HS-27A (cell line): ENCODE measurements around the gene DDX42.

Experiments used
- DNase-seq: peaks from one replicate; pipeline ENCODE4 v3.0.0-alpha.2; 2012; ENCODE audit warnings: low read depth, missing footprints

Gene DDX42, protein sequence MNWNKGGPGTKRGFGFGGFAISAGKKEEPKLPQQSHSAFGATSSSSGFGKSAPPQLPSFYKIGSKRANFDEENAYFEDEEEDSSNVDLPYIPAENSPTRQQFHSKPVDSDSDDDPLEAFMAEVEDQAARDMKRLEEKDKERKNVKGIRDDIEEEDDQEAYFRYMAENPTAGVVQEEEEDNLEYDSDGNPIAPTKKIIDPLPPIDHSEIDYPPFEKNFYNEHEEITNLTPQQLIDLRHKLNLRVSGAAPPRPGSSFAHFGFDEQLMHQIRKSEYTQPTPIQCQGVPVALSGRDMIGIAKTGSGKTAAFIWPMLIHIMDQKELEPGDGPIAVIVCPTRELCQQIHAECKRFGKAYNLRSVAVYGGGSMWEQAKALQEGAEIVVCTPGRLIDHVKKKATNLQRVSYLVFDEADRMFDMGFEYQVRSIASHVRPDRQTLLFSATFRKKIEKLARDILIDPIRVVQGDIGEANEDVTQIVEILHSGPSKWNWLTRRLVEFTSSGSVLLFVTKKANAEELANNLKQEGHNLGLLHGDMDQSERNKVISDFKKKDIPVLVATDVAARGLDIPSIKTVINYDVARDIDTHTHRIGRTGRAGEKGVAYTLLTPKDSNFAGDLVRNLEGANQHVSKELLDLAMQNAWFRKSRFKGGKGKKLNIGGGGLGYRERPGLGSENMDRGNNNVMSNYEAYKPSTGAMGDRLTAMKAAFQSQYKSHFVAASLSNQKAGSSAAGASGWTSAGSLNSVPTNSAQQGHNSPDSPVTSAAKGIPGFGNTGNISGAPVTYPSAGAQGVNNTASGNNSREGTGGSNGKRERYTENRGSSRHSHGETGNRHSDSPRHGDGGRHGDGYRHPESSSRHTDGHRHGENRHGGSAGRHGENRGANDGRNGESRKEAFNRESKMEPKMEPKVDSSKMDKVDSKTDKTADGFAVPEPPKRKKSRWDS

DNA sequence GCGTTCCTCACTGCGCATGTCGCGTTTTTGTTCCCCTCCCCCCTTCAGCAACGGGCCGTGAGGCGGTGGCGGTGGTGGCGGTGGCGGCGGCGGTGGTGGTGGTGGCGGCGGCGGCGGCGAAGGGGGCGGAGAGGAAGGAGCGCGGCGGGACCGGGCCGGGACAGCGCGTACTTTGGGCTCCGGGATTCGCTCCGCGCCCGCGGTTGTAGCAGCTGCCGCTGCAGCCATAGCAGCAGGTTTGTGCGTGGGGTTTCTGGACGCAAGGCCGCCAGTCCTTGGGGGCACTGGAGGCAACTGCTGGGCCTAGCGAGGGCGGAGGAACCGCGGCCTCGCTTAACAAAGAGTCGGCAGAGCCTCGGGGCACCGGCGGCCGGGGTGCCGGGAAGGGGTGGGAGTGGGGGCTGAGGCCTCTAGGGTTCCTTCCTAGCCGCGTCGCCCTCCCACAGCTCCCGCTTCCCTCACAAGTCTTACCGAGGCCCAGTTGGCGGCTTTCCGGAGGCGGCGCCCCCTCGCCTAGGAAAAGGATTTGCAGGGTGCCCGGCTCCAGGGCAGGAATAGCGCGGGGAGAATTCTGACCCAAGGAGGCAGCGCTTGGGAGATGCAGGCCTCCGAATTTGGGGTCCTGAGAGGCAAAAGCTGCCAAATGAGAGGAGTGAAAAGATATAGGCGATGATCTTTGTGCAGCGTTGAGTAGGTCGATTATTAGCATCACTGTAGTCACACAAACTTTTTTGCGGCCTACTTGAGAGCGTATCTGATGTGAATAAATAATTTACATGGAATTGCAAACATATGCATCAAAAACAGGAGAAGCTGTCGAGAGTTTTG, at the start of gene DDX42:
TSS of gene DDX42 (plus strand) at position 30 of the 828 bp plus-strand sequence. CDS start 12,880 bp downstream, outside the sequence.
- DNase-seq, result peak; percentile 29

DNA sequence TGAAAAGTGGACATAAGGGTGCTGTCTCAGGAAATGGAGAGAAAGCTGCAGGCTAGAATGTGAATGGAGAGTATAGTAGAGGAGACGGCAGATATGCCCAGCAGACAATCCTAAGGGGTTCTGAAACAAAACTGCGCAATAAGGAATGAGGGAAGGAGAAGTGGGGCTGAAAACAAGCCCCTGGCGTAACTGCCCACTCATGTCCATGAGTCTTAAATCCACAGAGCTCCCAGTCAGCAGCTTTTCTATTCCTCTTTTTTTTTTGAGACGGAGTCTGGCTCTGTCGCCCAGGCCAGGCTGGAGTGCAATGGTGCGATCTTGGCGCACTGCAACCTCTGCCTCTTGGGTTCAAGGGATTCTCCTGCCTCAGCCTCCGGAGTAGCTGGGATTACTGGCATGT, 38.3 kb upstream of the DDX42 start:
- no peak for DNase-seq

DNA sequence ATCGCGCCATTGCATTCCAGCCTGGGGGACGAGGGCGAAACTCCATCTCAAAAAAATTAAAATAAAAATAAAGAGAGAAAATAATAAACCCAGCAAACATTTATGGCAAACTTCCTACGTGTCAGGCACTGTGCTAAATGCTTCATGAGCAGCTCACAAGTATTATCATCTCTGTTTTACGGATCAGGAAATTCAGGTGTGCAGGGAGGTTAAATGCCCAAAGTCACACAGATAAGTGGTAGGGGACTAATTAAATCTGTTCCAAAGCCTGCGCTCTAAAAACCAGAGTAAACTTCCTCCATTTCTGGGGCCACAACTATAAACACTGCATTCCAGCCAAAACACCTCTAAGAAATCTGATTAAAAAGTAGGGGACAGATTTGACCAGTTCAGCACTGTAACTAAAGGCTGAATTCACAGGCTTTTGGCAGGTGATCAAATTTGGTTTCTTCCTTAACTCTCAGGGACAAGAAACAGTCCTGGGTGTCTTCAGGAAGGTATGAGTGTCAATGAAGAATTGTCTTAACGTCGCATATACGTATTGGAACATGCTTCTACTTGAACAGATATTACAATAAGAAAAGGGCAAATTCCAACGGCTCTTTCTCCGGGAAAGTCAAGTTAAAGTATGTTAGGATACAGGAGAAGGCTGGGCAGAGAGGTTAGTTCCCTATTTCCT, 33.4 kb upstream of the DDX42 start:
- no peak for DNase-seq

DNA sequence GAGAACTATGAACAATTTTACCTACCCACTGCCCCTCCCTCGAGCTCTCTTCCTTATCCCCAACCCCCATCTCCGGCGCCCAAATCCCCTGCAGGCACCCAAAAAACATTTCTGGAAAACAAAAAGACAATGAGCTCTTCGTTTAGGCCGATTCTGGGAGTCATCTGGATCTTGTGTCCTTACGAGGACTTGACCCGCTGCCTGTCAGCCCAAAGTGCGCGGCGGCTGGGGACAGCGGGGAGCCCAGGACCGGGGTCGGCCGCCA, 32.9 kb upstream of the DDX42 start:
- DNase-seq, result peak; percentile 0

DNA sequence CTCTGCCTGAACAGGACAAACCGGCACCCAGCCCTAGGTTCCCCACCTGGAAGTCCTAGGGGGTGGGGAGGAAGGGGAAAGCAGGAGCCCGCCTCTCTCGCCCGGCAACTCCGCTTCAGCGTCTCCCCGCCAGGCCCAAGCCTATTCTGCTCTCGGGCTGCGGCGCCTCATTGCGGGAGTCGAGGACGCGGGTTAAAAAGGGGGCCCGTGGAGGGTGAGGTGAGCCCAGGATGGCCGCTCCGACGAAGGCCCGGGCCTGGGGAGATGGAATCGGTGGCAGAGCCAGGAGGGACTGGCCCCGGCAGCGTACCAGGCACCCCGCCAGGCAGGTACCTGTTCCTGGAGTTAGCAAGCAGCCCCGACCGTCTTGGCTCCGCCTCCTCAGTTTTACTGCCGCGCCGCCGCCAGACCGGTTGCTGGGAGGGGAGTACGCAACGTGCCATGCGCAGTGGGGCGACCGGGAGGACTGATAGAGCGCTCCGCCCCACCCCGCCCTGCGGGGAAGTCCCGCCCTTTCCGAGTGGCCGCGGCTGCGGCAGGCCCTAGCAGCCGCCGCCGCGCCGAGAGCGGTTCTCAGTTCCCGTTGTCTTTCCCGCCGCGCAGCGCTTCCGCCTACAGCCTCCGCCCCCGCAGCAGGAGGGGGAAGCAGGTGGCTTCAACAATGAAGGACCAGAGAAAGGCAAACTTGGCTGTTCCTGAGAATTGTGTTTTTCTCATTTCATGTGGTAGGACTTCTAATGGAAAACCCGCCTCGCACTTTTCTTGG, 32.4 kb upstream of the DDX42 start, which contains the start of gene STRADA:
TSS of gene STRADA (minus strand) at position 392 of the 766 bp plus-strand sequence. CDS start 13,430 bp downstream, outside the sequence.
- DNase-seq, result peak; percentile 64

DNA sequence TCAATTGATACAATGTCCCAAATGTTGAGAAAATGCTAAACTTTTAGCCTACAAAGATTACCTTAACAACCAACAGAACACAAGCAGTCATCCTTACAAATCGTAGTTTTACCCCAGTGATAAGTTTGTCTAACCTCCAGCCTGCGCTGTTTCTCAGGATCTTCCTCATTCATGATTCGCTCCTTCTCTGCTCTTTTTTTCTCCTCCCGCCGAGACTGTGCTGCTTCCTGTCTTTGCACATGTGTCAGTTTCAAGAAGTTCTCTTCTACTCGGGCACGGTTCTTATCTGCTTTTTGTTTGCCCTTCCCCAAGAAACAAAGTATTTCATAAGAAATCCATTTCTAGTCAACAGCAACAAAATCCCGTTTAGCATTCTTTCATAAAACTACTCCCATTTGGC, 22.2 kb upstream of the DDX42 start:
- no peak for DNase-seq

DNA sequence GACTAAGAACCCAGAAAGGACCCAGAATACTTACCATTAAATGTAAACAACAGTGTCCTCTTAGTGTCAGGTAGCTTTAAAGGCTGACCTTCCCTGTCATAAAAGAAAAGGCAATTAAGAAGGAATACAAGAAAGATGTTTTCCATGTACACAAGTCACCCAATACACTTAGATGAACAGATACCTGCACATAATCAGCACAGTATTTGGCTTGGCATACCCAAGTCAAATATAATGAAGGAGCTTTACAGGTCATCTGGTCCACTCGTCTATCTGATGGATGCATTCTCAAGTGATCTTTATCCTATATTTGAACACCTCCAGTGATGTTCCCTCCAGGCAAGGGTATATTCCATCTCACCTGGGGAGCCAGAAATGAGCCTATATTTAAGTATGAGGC, 21.3 kb upstream of the DDX42 start:
- DNase-seq, result no peak

DNA sequence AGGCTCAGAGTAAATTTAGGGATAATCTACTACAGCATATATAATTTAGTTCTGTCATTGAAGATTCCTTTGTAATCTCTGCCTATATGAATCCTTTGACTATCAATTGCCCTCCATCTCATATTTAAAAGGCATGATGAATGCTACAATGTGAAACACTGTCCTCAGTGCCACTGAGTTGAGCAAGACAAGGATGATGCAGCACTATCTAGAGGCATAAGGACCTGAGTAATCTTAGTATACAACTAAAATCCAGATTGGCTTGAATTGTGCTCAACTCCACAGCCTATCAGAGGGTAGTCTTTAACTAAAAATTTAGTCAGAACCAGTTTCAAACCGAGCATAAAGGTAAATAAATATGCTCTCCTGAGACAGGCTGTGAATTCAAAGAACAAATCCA, 20.8 kb upstream of the DDX42 start:
- no peak for DNase-seq

DNA sequence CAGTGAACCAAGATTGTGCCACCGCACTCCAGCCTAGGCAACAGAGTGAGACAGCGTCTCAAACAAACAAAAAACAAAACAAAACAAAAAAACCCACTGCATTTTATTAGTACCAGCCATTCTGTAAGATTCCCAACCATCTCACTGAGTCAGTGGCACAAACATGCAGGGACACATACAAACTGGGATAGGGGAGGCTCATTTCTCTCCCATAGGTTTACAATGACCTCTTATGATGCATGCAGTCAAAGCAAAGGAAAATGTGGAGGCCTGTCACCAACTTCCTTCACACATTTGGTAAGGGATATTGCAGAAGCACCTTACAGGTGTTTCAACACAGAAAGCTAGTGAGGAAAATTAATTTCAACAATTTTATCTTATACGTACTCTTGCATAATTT, 19.9 kb upstream of the DDX42 start:
- DNase-seq, result no peak

DNA sequence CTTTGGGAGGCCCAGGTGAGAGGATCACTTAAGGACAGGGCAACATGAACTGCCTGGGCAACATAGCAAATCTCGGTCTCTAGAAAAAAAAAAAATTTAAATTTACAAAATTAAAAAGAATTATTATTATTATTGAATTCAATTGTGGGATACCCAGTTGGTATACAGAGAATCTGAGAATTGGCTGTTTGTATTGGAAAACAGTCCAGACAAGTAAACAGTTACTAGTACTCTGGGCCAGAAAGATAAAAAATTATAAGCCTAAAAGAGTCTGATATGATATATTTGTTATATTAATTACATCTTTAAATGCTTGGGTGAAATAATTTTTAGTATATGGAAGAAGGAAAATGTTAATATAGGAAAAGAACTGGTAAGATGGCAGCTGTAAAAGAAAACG, 15.5 kb upstream of the DDX42 start:
- no peak for DNase-seq

DNA sequence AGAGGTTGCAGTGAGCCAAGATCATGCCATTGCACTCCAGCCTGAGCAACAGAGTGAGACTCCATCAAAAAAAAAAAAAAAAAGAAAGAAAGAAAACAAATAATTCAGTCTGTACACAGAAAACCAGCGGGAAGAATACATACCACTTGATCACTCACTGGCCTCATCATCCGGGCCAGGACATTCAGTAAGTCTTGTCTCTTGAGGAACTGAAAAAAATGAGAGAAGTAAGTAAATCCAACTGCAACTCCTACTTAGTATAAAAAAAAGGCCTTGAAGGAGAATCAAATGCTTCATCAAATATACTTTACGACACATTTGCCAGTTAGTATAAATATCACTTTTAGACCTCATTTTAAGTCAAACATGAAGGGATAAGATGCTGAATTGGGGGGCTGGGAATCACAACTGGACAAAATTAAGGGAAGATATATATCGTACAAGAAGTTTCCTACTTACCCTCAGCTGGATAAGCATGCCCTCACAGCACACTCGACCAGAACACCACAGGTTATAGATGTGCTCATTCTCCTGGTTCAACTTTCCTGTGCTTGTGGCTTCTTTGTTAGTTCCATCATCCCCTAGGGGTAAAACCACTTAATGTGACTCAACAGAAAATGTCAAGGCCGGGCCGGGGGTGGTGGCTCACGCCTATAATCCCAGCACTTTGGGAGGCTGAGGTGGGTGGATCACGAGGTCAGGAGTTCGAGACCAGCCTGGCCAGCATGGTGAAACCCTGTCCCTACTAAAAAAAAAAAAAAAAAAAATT, 13.0 kb upstream of the DDX42 start:
- DNase-seq, result no peak

DNA sequence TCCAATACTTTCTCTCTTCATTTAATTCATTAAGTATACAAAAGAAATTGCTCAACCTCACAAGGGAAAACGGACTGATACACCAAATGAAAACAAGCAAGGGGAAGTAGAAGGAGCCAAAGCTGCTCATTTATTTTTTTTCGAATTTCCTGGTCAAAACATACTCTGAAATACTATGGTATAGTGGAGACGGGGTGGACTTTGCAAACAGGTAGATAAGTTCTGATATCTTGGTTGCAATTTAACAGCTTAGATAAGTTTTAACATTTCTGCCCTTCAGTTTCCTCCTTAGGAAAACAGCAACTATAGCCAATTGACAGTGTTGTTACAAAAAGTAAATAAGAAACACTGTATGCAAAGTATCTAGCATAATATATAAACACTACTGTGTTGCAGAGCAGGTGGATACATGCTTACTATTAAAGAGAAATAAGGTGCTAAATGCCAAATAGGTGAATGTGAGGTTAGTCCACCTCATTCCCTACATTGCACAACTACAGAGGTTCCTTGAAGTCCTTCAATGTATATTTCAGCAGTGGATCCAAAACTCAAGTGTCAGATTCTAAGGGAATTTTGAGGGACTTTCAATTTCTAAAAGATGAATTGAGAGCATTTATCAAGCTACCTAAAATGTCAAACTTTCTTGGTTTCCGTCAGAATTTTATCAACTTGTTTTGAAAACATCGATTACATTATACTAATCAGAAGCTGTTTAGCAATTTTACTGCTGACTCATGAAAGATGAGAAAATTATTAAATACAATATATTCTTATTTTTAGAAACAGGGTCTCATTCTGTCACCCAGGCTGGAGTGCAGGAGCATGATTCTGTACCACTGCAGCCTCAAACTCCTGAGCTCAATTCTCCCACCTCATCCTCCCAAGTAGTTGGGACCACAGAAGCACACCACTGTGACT, 11.6 kb upstream of the DDX42 start:
- no peak for DNase-seq

DNA sequence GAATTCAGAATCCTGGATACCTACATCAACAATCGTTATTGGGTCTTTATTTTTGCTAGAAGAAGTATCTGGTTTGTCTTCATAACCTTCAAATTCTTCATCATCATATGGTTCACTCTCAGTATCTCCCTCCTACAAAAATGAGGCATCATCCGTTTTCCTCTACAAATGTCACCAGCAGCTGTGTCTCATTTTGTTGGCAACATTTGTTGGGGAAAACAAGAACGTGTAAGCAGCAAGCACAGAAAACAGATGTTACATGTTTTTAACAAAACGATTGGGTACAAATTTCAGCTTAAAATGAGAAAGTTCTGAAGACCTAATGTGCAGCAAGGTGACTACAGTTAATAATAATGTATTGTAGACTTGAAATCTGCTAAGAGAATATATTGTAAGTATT, 9.3 kb upstream of the DDX42 start:
- no peak for DNase-seq

DNA sequence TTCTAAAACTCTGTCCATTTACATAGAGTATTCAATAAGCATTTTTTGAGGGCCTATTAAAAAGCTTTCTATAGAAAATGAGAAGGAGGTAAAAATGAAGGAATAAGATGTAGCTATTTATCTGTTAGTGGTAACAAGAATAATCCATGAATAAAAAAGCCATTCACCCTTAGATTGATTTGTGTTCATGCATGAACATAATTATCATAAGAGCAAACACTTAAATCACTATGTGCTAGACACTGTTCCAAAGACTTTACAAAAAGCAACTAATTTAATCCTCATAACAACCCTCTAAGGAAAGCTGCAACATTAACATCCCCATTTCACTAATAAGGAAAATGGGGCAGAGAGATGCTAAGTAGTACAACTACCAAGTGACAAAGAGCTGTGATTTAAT, 7.2 kb upstream of the DDX42 start:
- DNase-seq, result no peak

DNA sequence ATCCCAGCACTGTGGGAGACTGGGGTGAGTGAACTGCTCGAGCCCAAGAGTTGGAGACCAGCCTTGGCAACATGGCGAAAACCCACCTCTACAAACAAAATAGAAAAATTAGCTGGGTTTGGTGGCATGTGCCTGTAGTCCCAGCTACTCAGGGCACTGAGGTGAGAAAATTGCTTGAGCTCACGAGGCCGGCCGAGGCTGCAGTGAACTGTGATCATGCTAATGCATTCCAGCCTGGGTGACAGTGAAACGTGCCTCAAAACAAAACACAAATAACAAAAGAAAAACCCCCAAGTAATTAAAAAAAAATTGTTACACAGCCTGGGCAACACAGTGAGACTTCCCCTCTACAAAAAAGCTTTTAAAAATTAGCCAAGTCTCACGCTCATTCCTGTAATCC, 5.5 kb upstream of the DDX42 start:
- DNase-seq, result no peak

DNA sequence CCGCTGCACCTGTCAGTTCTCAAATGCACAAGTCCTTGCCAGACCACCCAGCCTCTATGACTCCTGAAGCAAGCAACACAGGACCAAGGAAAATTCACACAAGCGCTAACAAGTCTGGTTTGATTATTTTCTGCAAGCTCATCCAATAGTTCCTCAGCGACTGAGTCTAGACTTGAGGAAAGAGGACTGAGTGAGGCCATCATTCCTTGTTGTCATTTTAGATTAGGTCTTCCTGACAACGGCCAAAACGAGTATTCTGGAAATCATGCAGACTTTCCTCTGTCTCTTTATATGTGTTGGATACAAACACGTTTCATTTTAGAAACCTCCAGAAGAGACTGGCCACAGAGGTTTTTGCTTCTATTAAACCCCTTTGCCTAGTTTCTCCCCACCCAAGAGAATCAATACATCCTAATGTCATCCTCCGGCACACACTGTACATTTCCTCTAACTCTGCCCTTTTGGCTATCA, 1.1 kb upstream of the DDX42 start:
- DNase-seq, result no peak

DNA sequence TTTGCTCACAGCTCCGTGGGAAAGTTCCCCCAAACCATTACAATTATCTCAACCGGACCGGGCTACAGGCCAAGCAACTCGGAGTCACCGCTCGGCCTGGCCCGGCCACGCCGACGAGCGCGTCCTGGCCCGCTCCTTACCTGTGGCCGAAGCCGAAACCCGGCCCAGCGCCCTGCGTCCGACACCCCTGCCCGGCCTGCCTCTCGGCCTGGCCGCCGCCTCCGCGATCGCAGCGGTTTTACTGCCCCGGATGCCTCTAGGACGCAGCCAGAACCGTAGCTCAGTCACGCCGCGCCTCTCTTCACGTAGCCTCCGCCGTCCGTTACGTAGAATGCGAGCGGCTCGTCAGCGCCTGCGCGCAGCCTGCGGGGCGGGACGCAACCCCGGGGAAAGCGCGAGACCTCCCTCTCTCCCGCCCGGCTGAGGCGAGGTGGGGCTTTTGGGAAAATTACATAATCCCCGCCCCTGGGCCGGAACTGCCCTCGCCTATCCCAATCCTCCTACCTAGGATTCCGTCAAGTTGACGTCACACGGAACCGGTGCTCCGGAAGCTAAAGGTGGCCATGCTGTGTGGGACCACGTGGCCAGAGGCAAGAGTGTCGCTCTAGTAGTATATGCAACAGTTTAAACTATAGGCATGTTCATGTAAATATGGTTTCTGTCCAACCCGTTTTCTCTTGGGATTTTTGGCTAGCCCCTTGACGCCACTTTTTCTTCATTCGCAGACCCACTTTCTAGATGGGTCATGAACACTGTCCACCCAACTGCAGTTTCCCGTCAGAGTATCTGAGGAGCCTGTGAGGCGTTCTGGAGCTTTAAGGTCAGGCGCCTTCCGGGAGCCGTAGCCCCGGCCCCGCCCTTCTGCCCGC, 464 bp upstream of the DDX42 start, which contains the start of gene CCDC47:
TSS of gene CCDC47 (minus strand) at position 326 of the 869 bp plus-strand sequence. CDS start 7,422 bp downstream, outside the sequence.
- peak; percentile 91 for DNase-seq

DNA sequence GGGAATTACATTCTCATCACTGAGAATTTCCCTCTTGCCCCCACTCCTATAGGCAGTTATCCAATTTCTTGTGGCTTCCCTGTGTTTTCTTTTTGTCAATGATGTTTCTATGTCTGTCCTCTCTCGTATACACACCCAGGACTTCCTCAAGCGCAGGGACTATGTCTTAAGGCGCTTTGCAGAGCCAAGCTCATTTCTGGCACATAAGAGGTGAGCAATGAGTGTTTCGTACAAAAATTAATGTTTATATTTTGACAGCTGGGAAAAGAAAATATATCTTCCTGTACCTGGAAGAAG, 947 bp downstream of the DDX42 start:
- DNase-seq, result no peak
